HCT116 (cell line): ENCODE results near the gene CIITA. TPM values are rescaled to one million over a fixed set of nuclear protein-coding genes. Genes with fewer than 3 reads are reported as not detected.

Source experiments
- ATAC-seq: fragments of 200-7000 bp; cut with Tn5 transposase; 2 replicates; pipeline ENCODE4 v1.9.1; 2020; ENCODE audit warnings: mild to moderate bottlenecking, moderate library complexity
- BruUV-seq: library from RNA; stranded (reverse); fragments of 400-500 nt; replicated peaks from 2 replicates; lab custom pipeline; 2021; lab: Mats Ljungman, UMichigan
- CTCF ChIA-PET: fragments of 300-600 bp; sonication (Branson Sonifier 250); formaldehyde crosslinking; loops from one replicate; lab custom pipeline; 2021; ENCODE audit warnings: antibody characterized with exemption; lab: Charles Lee
- POLR2A ChIA-PET: fragments of 300-600, 350-600 bp; sonication (Branson Sonifier 250); formaldehyde crosslinking; loops from one replicate; lab custom pipeline; 2021; ENCODE audit warnings: antibody characterized with exemption; lab: Charles Lee
- RAD21 ChIA-PET, 2 experiments: fragments of 300-600 bp; sonication (Branson Sonifier 250); formaldehyde crosslinking; loops; one replicate each; lab custom pipeline; 2023; ENCODE audit warnings: low total read pairs in 2 of 2; ENCODE audit not compliant: uncharacterized antibody in 2 of 2, unreplicated experiment in 2 of 2, low non-redundant PET in 1 of 2; lab: Charles Lee
- DNase-seq: peaks from one replicate; pipeline ENCODE4 v3.0.0-alpha.2; 2010; ENCODE audit warnings: low read depth, low spot score
- H2AFZ ChIP-seq: fragments of 200-600 bp; shearing (Covaris generic), sonication (generic); 2 replicates; pipeline ENCODE4 v1.6.1; 2017; ENCODE audit warnings: low read depth, mixed run types, mixed read lengths, antibody characterized with exemption, low read length; ENCODE audit not compliant: poor library complexity, severe bottlenecking
- H3K27ac ChIP-seq: 2 replicates; pipeline ENCODE4 v1.5.1; 2012; ENCODE audit warnings: low read depth, low read length
- H3K27me3 ChIP-seq: fragments of 200-600 bp; sonication (generic); 2 replicates; pipeline ENCODE4 v1.6.1; 2016; ENCODE audit warnings: mixed run types, low read length, mixed read lengths; ENCODE audit not compliant: insufficient read depth
- H3K36me3 ChIP-seq, 2 experiments: fragments of 200-500 bp in 1 of 2; fragments of 200-600 bp in 1 of 2; sonication (Bioruptor generic) in 1 of 2; sonication (generic) in 1 of 2; 2 replicates each; pipeline versions ENCODE4 v1.5.1 to v1.6.1; 2014 to 2016; ENCODE audit warnings: low read length in 2 of 2, inconsistent platforms in 1 of 2, mixed read lengths in 1 of 2, mixed run types in 1 of 2; ENCODE audit not compliant: insufficient read depth in 2 of 2, control insufficient read depth in 1 of 2
- H3K4me1 ChIP-seq, 2 experiments: fragments of 200-600 bp in 1 of 2; sonication (generic) in 1 of 2; 2 replicates each; pipeline versions ENCODE4 v1.5.1 to v1.6.1; 2012 to 2017; ENCODE audit warnings: low read length in 2 of 2, inconsistent platforms in 1 of 2, mild to moderate bottlenecking in 1 of 2, mixed read lengths in 1 of 2, mixed run types in 1 of 2, moderate library complexity in 1 of 2; ENCODE audit not compliant: insufficient read depth in 2 of 2, control insufficient read depth in 1 of 2
- H3K4me2 ChIP-seq: fragments of 200-600 bp; sonication (generic); 2 replicates; pipeline ENCODE4 v1.6.1; 2017; ENCODE audit warnings: mixed run types, low read length, mixed read lengths
- H3K4me3 ChIP-seq, 2 experiments: fragments of 200-600 bp in 1 of 2; sonication (generic) in 1 of 2; replicated peaks in 1 of 2; 2 replicates each; pipeline ENCODE4 v1.5.1; 2011 to 2016; ENCODE audit warnings: low read length in 2 of 2, control low read depth in 1 of 2, low read depth in 1 of 2, mild to moderate bottlenecking in 1 of 2, mixed read lengths in 1 of 2, mixed run types in 1 of 2
- H3K79me2 ChIP-seq: fragments of 200-600 bp; sonication (generic); 2 replicates; pipeline ENCODE4 v1.6.1; 2017; ENCODE audit warnings: mild to moderate bottlenecking, mixed run types, low read length, moderate library complexity, mixed read lengths; ENCODE audit not compliant: insufficient read depth
- H3K9ac ChIP-seq: fragments of 200-600 bp; sonication (generic); 2 replicates; pipeline ENCODE4 v1.6.1; 2016; ENCODE audit warnings: low read length, mixed read lengths
- H3K9me2 ChIP-seq: fragments of 200-600 bp; sonication (generic), shearing (Covaris generic); 2 replicates; pipeline ENCODE4 v1.6.1; 2017; ENCODE audit warnings: mixed run types, mild to moderate bottlenecking, moderate library complexity; ENCODE audit not compliant: insufficient read depth
- H3K9me3 ChIP-seq, 2 experiments: fragments of 200-500 bp in 1 of 2; fragments of 200-600 bp in 1 of 2; sonication (Bioruptor generic) in 1 of 2; sonication (generic) in 1 of 2; 2 replicates each; pipeline ENCODE4 v1.6.1; 2014 to 2017; ENCODE audit warnings: low read length in 2 of 2, mixed read lengths in 2 of 2, inconsistent platforms in 1 of 2, low read depth in 1 of 2, mild to moderate bottlenecking in 1 of 2, mixed run types in 1 of 2, moderate library complexity in 1 of 2; ENCODE audit not compliant: control insufficient read depth in 1 of 2, insufficient read depth in 1 of 2
- H4K20me1 ChIP-seq: fragments of 200-600 bp; sonication (generic), shearing (Covaris generic); 2 replicates; pipeline ENCODE4 v1.6.1; 2017; ENCODE audit warnings: mixed run types, mild to moderate bottlenecking, moderate library complexity; ENCODE audit not compliant: insufficient read depth
- ATF3 ChIP-seq: IDR thresholded peaks from 2 replicates; pipeline ENCODE4 v1.6.1; 2012
- CBX3 ChIP-seq: IDR thresholded peaks from 2 replicates; pipeline ENCODE4 v1.6.1; 2012; ENCODE audit warnings: low read depth
- EGR1 ChIP-seq: IDR thresholded peaks from 2 replicates; pipeline ENCODE4 v1.6.1; 2012; ENCODE audit warnings: low read depth
- EZH2phosphoT487 ChIP-seq: fragments of 200-600 bp; IDR thresholded peaks from 2 replicates; pipeline ENCODE4 v1.6.1; 2018; ENCODE audit warnings: antibody characterized with exemption, borderline replicate concordance
- FOSL1 ChIP-seq: IDR thresholded peaks from 2 replicates; pipeline ENCODE4 v1.6.1; 2012; ENCODE audit warnings: low read depth
- JUND ChIP-seq: IDR thresholded peaks from 2 replicates; pipeline ENCODE4 v1.6.1; 2012
- MAX ChIP-seq: IDR thresholded peaks from 2 replicates; pipeline ENCODE4 v1.6.1; 2012
- POLR2A ChIP-seq: IDR thresholded peaks from 2 replicates; pipeline ENCODE4 v1.7.0; 2011; ENCODE audit warnings: borderline replicate concordance; ENCODE audit not compliant: insufficient read depth, insufficient read length; ENCODE audit errors: extremely low read depth
- POLR2AphosphoS5 ChIP-seq: IDR thresholded peaks from 2 replicates; pipeline ENCODE4 v1.6.1; 2011; ENCODE audit warnings: mild to moderate bottlenecking, low read depth, low read length, moderate library complexity
- RAD21 ChIP-seq: IDR thresholded peaks from 2 replicates; pipeline ENCODE4 v1.6.1; 2012; ENCODE audit warnings: low read depth, mild to moderate bottlenecking
- SRF ChIP-seq: IDR thresholded peaks from 2 replicates; pipeline ENCODE4 v1.6.1; 2012; ENCODE audit warnings: low read depth
- YY1 ChIP-seq: IDR thresholded peaks from 2 replicates; pipeline ENCODE4 v1.6.1; 2011; ENCODE audit warnings: low read length, low read depth, moderate library complexity, mild to moderate bottlenecking; ENCODE audit not compliant: insufficient replicate concordance; ENCODE audit errors: extremely low read depth
- ZBTB33 ChIP-seq: IDR thresholded peaks from 2 replicates; pipeline ENCODE4 v1.6.1; 2011; ENCODE audit warnings: mild to moderate bottlenecking, low read length, moderate library complexity; ENCODE audit not compliant: insufficient replicate concordance; ENCODE audit errors: extremely low read depth
- ZFX ChIP-seq: fragments of 450-650 bp; IDR thresholded peaks from 2 replicates; pipeline ENCODE4 v1.6.1; 2017
- ZNF274 ChIP-seq: fragments of 200-500 bp; sonication (Bioruptor generic); IDR thresholded peaks from 2 replicates; pipeline ENCODE4 v1.6.1; 2014; ENCODE audit warnings: mild to moderate bottlenecking, low read depth, low read length, inconsistent platforms
- intact Hi-C: fragments of 100-400 bp; cut with micrococcal nuclease; formaldehyde crosslinking; loops from 2 replicates; pipeline ENCODE4 v1.10.0; 2022
- total RNA-seq: library from RNA; stranded (reverse); gene quantifications from one replicate; pipeline ENCODE4 v1.2.1, GENCODE V29; 2021; ENCODE audit not compliant: unreplicated experiment

CIITA gene
- total RNA-seq, 1 experiment from 2014 or later = 0.25 TPM

DNA sequence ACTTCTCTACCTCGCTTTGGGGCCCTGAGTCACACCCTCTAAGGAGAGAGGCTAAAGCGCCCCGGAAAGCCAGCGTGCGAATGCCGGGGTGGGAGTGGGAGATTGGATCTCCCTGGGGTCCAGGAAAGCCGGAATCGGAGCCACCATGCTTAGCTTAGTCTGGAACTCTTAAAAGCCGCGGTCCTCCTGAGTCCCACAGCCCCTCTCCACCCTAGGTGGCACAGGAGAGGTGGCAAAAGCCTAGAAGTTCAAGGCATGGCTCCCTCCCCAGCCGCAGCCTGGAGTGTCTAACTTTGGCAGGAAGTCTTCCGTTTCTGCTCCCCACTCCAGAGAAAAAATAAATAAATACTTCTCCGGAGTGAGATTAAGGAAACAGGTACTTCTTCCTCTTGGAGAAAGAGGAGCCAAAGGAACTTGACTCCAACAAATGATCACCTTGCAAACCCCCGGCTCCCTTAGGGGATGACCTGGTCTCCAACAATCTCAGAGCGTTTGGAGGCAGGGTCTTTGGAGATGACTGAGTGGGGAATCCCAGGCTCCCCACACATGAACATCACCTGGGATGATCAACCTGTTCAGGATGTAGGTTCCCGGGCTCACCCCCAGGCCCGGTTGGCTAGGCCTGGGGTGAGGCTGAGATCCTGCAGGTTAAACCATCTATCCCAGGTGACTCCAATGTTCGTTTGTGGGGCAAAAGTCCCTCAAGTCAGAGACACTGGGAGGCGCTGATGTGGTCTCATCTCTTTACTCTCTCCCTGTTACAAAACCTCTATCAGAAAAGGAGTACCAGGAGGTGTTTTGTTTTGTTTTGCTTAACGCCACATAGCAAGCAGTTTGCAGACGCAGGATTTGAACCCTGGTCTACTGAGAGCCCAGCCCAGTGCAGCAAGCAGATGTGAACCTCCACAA, 2.9 kb downstream of the CIITA start:
- no peak overlapping the region for H2AFZ ChIP-seq
- TF ChIP-seq SRF (no peak), YY1 (no peak), FOSL1 (no peak), MAX (no peak), ZFX (no peak), CBX3 (no peak)
- BruUV-seq = no TSS peak
- no peaks in the 10 kb centered on the region for H3K9me2 ChIP-seq
- no peak overlapping the region for H3K9ac ChIP-seq
- CTCF ChIA-PET = no interaction called here
- H3K27ac ChIP-seq = no peak overlapping the region
- POLR2A ChIA-PET = no interaction called here
- H3K4me2 ChIP-seq = no peak overlapping the region
- H3K4me3 ChIP-seq = no peak overlapping the region
- ATAC-seq = no peak
- intact Hi-C loops = loop anchor here (5.0 to 10.0 kb wide), 2 partner anchors 65 to 138 kb away; partner anchors contain the start of genes NUBP1 and TVP23A
- H4K20me1 ChIP-seq = no peaks in the 10 kb centered on the region
- H3K36me3 ChIP-seq = no peaks in the 10 kb centered on the region
- no peaks in the 10 kb centered on the region for H3K9me3 ChIP-seq
- H3K79me2 ChIP-seq = no peaks in the 10 kb centered on the region
- peaks cover 5 to 11% of the 10 kb centered on the region in 2 experiments; a peak in 3 of 4 replicates for H3K4me1 ChIP-seq
- peaks cover 18% of the 10 kb centered on the region; the same call in 1 of the 2 replicates for H3K27me3 ChIP-seq
- RAD21 ChIA-PET = no interaction called here
- no peak for DNase-seq

DNA sequence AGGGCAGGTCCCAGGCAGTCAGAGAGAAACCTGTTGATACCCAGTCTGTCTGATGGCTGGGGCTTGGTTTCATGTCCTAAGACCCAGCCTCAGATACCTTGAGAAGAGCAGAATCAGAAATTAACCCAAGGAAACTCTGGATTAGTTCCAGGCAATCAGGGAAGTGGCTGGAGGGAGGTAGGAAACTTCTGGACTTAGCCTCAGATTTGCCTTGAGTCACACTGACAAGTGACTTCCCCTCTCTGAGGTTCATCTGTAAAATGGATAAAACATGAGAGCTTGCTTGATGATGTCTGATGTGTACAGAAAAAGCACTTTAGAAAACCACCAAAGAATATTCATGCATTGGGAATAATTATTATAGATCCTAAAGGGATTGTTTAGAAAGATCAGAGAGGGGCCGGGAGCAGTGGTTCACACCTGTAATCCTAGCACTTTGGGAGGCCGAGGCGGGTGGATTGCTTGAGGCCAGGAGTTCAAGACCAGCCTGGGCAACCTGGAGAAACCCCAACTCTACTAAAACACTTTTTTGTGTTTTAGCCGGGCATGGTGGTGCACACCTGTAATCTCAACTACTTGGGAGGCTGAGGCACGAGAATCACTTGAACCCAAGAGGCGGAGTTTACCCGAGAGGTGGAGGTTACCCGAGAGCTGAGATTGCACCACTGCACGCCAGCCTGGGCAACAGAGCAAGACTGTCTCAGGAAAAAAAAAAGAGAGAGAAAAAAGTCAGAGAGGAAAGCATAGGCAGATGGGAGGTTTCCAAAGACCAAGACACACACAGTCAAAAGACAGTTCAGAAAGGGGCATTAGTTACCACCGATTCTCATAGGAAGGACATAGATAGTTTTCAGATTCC, 3.8 kb downstream of the CIITA start:
- Histone ChIP-seq H3K9ac (no peak overlapping the region), H3K9me3 (no peaks in the 10 kb centered on the region), H3K4me3 (no peak overlapping the region), H2AFZ (no peak overlapping the region), H3K9me2 (no peaks in the 10 kb centered on the region), H3K36me3 (no peaks in the 10 kb centered on the region), H3K27me3 (peaks cover 19% of the 10 kb centered on the region; the same call in 1 of the 2 replicates), H3K4me2 (no peak overlapping the region), H3K27ac (no peak overlapping the region), H3K79me2 (no peaks in the 10 kb centered on the region), H3K4me1 (peaks cover 5 to 11% of the 10 kb centered on the region in 2 experiments; a peak in 3 of 4 replicates), H4K20me1 (no peaks in the 10 kb centered on the region)
- CTCF ChIA-PET = no interaction called here
- ATAC-seq (no peak), DNase-seq (no peak)
- POLR2A ChIA-PET = no interaction called here
- RAD21 ChIA-PET = no interaction called here
- intact Hi-C loops = no loop called here
- no TSS peak for BruUV-seq
- TF ChIP-seq FOSL1 (no peak), ATF3 (no peak), EZH2phosphoT487 (no peak), ZBTB33 (no peak), POLR2A (no peak), POLR2AphosphoS5 (no peak), RAD21 (no peak), JUND (no peak), SRF (no peak), ZNF274 (no peak), MAX (no peak), EGR1 (no peak)
